Metanephros (tissue), 1 donor: ENCODE data around the gene STUB1. TPM values are rescaled to one million over a fixed set of nuclear protein-coding genes. Genes with fewer than 3 reads are reported as not detected.

Source experiments
- total RNA-seq: library from RNA; depleted of rRNA; stranded (reverse); fragments of >200 nt; gene quantifications from one replicate; pipeline ENCODE4 v1.2.3, GENCODE V29; 2014

The STUB1 gene
- total RNA-seq, result 71.7 TPM

GRCh38 chr16:679814-680624 lies at the start of gene STUB1:
Gene STUB1 (plus strand): TSS chr16:680410. CDS start chr16:680526, 116 bp downstream.

GRCh38 chr16:630815-631405 lies 49.3 kb upstream of the STUB1 start, which contains the start of gene WFIKKN1:
Gene WFIKKN1 (plus strand): TSS chr16:630985. CDS start chr16:631254, 269 bp downstream.

GRCh38 chr16:636206-637080 lies 43.8 kb upstream of the STUB1 start, which contains the start of gene METTL26:
Gene METTL26 (minus strand): TSS chr16:636305. CDS start chr16:636290, 15 bp downstream.

GRCh38 chr16:641326-642188 lies 38.7 kb upstream of the STUB1 start, which contains the start of gene MCRIP2:
Gene MCRIP2 (plus strand): TSS chr16:641828. CDS start chr16:641992, 164 bp downstream.

GRCh38 chr16:648781-649589 lies 31.2 kb upstream of the STUB1 start, which contains the start of gene WDR90:
Gene WDR90 (plus strand): TSS chr16:649365. CDS start chr16:649417, 52 bp downstream.

GRCh38 chr16:667780-668518 lies 12.3 kb upstream of the STUB1 start, which contains the start of gene RHOT2:
Gene RHOT2 (plus strand): TSS chr16:668132. CDS start chr16:668200, 68 bp downstream.

GRCh38 chr16:674968-675883 lies 5.0 kb upstream of the STUB1 start, which contains the start of gene RHBDL1:
Gene RHBDL1 (plus strand): TSS chr16:675671. CDS start chr16:675791, 120 bp downstream.

GRCh38 chr16:684071-684794 lies 4.0 kb downstream of the STUB1 start, which contains the start of gene JMJD8:
Gene JMJD8 (minus strand): TSS chr16:684334. CDS start chr16:684319, 15 bp downstream.

GRCh38 chr16:705431-706188 lies 25.4 kb downstream of the STUB1 start, which contains the start of gene FBXL16:
Gene FBXL16 (minus strand): TSS chr16:705801. CDS start chr16:697405, 8,396 bp downstream.

GRCh38 chr16:714558-715476 lies 34.6 kb downstream of the STUB1 start, which contains the start of gene METRN:
Gene METRN (plus strand): TSS chr16:715118. CDS start chr16:715290, 172 bp downstream.

GRCh38 chr16:720990-721764 lies 41.0 kb downstream of the STUB1 start, which contains the start of gene ANTKMT:
Gene ANTKMT (plus strand): TSS chr16:721146. CDS start chr16:721275, 129 bp downstream.

GRCh38 chr16:726438-727290 lies 46.5 kb downstream of the STUB1 start, which contains the start of the genes CCDC78 and HAGHL:
Gene CCDC78 (minus strand): TSS chr16:726443. CDS start chr16:726367, 76 bp downstream.
Gene HAGHL (plus strand): TSS chr16:727106. CDS start chr16:727510, 404 bp downstream.

